Stimulated activated CD4-positive, alpha-beta T cell treated with anti-CD3 and anti-CD28 coated beads, Interleukin-4, amount 100 ng/mL, for 24 hours (primary cell): ENCODE measurements around the gene TNN.

Experiments used
- DNase-seq: peaks from one replicate; pipeline ENCODE4 v3.0.0-alpha.2; 2020

TNN gene

DNA sequence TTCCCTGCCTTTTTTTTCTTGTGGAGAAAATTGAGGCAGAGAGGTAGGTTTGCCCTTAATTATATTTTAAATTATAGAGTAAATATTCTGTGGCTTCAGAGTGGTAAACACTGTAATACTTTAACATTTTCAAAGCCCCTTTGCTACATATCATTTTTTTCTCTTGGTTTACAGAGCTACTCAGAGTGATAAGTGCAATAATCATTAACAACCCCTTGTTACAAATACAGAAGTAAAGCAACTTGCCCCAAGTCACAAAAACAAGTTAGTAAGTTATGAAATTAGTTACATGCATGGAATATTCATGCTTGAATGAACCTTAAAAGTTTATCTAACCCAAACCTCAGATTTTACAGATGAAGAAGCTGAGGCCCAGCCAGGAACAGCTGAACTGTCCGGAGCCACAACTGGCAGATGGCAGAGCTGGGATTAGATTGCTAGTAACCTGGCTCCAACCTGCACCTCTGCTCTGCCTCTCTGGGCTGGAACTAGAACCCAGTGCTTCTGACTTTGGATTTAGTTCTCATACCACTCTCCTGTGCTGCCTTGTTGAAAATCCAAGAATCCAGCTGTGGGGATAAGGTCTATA, 48.7 kb downstream of the TNN start:
- DNase-seq: no peak

DNA sequence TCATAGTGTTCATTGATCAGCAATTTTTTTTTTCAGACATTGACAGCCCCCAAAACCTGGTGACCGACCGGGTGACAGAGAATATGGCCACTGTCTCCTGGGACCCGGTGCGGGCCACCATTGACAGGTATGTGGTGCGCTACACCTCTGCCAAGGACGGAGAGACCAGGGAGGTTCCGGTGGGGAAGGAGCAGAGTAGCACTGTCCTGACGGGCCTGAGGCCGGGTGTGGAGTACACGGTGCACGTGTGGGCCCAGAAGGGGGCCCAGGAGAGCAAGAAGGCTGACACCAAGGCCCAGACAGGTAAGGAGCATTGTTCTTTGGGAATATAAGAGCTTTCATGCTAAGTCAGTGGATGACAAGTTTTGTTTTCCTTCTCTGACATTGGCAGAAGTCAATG, 49.3 kb downstream of the TNN start:
- DNase-seq: no peak

DNA sequence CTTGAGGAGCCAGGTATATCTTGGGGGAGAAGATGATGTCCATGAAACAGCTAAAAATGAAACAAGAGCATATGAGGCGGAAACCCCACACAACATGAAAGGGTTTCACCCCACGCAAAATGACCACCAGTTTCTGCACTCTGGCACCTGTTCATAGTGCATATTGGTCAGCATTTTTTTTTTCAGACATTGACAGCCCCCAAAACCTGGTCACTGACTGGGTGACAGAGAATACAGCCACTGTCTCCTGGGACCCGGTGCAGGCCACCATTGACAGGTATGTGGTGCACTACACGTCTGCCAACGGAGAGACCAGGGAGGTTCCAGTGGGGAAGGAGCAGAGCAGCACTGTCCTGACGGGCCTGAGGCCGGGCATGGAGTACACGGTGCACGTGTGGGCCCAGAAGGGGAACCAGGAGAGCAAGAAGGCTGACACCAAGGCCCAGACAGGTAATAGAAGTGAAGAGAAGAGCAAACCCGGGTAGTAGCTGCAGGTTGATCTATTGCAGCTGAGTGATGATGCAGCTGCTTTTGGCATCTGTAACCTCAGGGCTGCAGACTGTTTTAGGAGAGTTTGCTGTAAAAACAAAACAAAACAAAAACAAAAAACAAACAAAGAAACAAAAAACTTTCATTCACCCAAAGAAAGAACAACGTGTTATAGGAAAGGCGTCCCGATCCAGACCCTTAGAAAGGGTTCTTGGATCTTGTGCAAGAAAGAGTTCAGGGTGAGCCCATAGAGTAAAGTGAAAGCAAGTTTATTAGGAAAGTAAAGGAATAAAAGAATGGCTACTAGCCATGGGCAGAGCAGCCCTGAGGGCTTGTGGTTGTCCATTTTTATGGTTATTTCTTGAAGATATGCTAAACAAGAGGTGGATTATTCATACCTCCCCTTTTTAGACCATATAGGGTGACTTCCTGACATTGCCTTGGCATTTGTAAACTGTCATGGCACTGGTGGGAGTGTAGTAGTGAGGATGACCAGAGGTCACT, 51.0 kb downstream of the TNN start:
- DNase-seq: no peak

DNA sequence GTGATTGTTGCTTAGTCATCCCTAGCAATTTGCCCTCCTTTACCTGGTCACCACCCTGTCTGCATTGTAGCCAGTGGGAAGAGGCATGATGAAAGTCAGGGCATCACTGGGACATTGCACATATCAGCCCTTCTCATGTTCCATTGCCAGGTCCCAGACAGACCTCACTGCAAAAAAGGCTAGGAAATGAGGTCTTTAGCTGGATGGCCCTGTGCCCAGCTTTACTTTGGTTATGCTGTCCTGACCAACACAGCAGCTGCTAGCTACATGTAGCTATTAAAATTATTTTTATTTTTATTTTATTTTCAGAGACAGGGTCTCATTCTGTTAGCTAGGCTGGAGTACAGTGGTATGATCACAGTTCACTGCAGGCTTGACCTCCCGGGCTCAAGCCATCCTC, 52.9 kb downstream of the TNN start:
- no peak for DNase-seq

DNA sequence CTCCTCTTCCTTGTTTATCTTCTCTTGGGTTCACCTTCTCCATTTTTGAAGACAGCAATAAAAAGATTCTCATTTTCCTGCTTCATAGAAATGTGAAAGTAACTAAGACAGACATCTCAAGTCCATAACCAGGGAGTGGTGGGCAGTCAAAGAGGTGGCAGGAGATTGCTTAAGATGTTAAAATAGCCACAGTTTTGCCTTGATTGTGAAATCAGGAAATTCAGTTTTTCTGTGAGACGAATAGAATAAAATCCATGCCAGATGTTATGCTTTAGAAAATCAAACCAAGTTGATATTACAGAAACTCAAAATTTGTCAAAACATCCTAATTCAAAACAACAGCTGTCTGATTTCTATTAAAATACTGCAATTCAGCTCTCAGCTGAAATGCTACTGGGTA, 57.2 kb downstream of the TNN start:
- no peak for DNase-seq

DNA sequence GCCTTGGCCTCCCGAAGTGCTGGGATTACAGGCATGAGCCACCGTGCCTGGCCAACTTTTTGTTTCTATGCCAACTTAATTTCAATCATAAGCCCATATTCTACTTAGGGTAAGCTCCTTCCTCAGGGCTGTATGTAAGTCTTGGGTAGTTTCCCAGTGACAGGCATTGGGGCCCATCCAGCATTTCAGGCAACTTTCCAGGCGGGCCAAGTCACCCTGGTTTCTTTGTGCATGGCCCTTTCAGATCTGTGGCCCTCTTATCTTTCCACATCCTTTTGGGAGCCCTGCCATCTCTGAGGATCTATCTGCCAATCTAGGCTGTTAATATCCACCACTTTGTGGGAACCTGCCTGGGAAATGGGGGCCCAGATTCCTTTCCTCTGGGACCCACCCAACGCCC, 58.7 kb downstream of the TNN start:
- no peak for DNase-seq

DNA sequence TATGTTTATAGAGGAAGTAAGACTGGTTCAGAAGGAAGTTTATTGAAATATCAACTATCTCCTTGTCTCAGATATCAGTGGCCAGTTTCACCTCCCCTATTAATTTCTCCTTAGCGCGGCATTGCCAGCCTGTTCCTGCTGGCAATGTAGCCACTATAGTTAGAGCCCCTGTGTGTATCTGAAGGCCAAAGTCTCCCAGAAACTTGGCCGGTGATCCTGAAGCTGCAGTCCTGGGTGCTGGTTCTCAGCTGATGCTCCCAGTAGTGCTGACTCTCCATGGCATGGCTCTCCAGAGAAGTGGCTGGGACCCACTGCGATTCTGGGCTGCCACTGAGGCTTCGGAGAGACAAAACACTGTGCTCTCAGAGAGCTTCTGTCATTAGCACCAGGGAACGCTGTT, 59.9 kb downstream of the TNN start:
- DNase-seq: no peak

DNA sequence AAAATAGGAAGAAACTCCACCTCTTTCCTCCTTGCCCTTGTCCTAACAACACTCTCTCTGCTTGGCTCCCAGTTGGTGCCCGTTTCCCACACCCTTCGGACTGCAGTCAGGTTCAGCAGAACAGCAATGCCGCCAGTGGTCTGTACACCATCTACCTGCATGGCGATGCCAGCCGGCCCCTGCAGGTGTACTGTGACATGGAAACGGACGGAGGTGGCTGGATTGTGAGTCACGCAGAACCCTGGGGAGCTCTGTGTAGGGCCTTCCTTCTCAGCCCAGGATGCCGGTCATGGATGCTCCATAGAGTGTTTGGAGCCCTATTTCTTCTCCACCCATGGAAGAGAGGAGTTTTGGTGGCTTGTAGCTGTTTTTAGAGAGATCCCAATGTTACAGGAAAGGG, 60.9 kb downstream of the TNN start:
- no peak for DNase-seq

DNA sequence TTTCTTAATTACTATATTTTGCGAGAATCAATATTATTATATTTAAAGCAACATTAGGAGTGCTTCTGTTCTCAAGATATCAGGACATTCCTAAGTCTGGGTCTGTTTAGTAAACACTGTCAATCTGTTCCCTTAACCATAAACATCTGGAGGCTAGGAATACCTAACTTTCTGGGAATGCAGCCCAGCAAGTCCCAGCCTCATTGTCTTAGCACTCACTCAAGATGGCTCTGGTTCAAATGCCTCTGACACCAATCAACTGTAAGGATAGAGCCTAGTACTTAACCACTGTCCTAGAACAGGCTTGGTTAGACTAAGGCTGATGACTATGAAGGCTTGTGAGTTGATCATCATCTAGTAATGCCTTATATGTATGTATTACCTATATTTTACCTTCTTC, 61.5 kb downstream of the TNN start:
- DNase-seq: no peak

DNA sequence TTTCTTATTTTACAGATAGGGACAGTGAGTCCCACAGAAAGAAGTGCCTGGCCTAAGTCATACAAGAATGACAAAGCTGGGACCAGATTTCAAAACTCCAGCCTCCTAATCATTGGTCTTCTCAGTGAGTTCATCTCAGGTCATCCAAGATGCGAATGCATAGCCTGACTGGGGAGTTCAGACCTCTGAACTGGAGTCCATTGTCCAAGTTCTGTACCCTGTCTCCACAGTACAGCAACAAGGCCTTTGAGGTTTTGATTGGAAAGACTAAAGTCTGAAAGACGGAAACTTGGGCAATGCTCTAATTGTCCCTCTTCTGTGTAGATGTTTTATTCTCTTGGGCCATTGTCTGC, 62.0 kb downstream of the TNN start:
- no peak for DNase-seq

DNA sequence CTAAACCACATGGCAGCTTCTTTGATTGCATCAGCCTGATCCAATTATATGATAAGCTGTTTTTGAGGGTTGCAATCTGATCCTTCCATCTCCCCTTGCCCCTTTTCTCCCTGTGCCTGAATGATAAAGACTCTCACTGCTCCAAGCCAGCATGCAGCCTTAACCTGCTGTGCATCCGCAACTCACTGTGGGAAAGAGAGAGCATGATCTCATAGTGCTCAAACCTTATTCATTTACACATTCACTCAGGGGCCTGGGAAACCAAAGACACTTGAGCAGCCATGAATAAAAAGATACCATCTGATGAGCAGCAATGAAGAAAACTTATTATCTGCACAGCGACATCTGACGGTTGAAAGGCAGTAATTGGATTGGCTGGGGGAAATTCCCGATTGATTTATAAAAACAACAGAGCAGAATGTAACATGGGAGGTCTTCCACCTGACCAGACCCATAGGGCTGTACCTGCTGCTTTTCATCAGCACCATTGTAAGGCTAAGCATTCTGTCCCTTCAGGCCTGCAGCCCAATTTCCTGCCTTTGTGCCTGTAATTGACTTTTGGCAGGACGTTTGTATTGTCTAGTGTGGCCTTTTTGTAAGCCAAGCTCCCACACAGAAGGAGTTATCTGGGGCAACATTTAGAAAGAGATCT, 62.5 kb downstream of the TNN start:
- no peak for DNase-seq

DNA sequence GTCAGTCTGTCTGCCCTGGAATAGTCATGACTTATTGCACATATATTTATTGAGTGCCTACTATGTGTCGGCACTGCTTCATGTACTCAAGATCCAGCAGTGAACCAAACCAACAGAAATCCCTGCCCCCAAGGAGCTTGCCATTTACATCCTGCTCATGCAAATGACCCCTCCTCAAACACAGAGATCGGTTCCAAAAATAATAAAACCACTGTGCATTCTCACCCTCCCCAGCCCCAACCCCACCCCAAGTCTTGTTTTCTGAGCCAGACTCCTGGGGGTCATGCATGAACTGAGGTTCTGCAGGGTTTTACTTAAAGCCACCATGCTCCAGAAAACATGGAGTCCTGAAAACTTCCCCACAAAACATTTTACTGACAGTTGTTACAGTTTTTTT, 63.0 kb downstream of the TNN start:
- DNase-seq: no peak

DNA sequence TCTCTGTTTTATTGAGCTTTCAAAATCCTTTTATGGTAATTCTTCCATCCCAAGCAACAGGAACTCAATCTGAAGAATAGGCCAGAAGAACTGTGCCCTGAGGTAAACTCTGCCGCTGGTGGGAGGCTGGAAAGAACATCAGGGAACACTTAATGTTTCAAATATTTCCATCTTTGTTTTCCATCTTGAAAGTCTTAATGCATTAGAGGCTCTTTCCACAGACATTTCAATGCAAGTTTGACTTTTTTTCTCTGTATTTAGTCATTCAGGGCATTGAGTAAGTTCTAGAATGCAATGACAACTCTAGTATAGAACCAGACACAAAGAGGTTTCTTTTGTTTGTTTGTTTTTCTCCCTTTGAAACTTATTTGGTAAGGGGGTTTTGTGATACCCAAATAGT, 63.5 kb downstream of the TNN start:
- DNase-seq: no peak

DNA sequence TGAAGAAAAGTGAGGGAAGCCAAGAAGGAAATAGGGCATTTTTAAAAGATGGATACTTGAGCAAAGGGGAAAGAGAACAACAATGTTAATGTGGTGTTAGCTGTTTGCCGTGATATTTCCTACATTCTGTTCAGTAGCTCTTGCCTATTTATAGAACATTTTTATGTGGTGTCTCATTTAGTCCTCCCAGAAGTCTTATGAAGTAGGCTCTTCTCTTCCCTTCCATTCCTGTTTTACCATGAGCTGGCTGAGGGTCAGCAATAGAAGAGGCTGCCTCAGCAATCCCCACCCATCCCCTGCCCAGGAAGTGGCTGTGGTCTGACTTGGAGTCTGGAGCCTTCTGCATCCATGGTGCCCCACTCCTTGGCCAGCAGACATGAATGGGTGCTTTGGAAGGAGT, 64.8 kb downstream of the TNN start:
- DNase-seq: no peak

DNA sequence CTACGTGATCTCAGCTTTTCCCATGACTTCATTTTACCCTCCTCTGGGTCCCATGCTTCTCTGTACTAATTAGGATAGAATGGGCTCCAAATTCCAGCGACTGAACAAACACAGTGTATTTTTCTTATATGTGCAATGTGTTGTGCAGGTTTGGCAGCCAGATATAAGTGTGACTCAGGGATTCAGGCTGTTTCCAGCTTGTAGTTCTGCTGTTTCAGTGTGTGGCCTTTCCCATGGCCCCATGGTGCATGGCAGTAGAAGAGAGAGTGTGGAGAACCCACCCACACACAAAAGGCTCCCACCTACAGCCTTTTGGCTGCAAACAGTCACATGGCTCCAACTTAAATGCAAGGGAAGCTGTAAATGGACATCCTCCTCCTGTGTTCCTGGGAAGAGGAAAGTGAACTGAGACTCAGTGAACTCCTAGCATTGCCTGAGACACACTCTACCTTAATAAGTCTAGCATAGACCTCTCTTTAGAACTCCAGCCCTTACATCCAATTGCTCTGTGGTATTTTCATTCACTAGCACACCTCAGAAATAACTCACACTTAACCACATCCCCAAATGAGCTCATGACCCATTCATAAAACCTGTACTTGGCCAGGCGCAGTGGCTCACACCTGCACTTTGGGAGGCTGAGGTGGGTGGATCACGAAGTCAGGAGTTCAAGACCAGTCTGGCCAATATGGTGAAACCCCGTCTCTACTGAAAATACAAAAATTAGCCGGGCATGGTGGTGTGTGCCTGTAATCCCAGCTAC, 66.2 kb downstream of the TNN start:
- DNase-seq: no peak

DNA sequence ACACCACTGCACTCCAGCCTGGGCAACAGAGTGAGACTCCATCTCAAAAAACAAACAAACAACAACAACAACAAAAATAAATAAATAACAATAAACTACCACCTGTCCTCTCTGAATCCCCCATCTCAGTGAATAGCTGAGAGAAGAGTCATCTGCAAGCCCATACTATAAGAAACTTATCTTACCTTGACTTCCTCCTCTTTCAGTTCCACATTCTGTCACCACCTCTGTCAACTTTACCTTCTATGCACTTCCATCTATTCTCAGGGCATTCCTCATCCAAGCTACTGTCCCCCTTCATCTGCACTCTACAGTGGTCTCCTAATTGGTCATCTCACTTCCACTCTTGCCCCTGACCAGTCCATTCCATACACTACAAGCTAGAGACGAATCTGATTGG, 66.9 kb downstream of the TNN start:
- no peak for DNase-seq

DNA sequence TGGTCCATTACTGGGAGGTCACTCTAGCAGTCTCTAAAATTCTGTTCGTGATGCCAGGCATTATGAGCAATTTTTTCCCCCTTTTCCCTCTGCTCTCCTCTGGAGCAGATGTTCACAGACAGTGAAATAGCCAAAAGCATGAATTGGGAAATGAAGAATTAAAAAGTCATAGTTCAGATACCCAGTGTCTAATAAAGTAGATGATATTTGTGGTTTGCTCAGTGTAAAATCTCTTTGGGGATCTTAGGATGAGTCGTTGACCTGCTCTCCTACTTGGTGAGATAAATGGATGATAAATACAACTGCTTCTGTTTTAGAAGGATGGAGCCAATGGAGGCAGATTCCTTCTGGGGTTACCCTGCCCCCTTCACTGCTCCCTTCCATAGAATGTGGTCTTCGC, 68.6 kb downstream of the TNN start:
- DNase-seq: no peak

DNA sequence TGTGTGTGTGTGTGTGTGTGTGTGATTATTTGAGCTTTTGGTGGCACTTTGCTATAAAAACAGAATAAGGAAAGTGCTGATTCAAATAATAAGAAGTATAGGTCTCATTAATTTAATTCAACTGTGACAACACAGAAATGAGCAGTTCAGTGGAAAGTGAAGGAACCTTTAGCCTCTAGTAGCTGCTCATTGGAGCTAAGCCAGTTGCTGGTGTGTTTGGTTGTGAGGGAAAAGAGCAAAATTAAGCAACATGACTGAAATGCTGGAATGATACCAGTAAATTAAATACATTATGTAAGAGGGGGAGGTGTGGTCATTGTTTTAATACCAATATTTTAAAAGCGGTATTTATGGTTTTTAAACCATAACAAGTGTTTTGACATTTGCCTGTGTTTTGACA, 69.7 kb downstream of the TNN start:
- no peak for DNase-seq

DNA sequence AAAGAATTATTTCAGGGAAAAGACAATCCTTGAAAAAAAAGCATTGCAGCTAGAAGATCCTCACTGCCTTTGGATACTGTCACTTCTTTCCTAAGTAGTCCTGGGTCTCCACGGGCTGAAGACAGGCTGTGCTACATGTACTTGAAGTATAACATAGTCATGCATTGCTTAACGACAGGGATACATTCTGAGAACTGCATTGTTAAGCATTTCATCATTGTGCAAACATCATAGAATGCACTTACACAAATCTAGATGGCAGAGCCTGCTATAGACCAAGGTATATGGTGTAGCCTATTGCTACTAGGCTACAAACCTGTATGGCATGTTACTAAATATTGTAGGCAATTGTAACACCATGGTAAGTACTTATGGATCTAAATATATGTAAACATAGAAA, 70.9 kb downstream of the TNN start:
- DNase-seq: no peak

DNA sequence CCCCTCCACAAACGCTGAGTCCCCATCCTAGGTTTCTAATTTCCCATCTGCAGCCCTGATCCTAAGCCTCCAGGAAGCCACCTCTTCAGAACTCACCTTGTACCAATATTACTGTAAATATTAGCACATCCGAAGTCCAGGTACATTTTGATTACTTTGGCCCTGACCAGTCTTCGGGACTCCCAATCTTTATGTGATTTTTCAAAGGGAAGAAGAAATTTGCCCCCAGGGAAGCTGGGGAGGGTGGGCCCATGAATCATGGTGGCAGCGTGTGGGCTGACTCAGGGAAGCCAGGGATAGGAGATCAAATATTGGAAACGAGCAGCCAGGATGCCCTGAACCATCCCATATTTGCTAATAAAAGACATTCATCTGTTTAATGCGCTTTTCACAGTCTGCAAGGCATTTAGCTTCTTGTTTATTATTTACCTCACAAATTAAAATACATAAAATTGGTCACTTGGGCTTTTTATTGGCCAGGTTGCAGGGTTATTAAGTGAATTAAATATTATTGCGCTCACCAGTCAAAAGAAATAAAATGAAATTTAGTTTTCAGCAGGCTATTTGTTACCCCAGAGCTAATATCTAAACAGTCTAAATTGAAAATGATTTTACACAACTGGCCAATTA, 78.4 kb downstream of the TNN start:
- no peak for DNase-seq

DNA sequence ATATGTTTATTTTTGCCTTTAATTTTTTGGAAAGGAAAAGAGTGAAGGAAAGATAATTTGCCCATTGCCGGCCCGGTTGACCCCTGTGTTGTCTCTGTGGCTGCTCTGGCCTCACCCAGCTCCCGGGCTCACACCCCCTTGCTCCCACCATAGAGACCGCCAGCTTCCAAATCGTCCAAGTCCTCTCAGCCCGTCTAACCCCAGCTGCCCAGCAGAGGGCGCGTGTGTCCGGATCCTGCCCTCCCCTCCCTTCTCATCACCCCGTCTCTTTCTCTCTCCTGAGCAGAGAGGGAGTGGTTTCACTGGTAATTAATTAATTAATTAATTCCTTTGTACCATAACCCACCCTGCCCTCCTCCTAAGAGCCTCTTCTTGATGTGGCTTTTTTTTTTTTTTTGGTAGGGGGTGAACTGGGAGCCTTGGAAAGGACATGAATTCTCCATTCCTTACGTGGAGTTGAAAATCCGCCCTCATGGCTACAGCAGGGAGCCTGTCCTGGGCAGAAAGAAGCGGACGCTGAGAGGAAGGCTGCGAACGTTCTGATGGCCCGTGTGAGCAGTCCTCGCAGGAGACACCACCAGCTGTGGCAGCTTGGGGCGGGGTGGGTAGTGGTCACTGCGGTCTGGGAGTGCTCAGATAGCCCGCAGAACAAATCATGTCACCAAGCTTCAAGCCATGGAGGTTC, 79.0 kb downstream of the TNN start:
- peak; percentile 72 for DNase-seq

DNA sequence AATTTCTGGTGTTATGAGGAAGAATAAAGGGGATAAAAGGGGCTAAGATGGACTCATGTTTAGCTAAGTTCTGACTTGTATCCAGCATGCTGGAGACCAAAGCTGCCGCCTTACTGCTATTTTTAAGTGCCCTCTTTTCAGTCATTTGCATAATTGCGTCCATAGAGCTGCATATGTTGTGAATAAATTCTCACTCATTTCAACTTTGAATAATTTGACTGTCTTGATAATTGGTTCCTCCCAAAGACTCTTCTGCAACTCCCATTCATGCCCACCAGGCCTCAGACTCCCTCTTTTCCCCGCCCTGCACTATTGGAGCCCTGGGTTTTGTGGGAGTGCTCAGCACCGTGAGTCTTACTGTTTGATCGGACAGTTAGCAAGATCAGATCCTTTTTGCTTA, 79.9 kb downstream of the TNN start:
- no peak for DNase-seq
